HG02884 (cell line): ENCODE measurements around the gene GET4.
"Not testable (repeated sequence)": the region's sequence is repeated elsewhere in the genome, so short reads cannot be mapped to it uniquely, and the experiment has no call there.

Source experiments
- ATAC-seq: cut with Tn5 transposase; IDR thresholded peaks from one replicate; pipeline ENCODE4 v1.9.1; 2021; ENCODE audit warnings: mild to moderate bottlenecking, moderate library complexity; ENCODE audit not compliant: unreplicated experiment

GET4 gene

GRCh38 chr7:845091-845490, 31.3 kb upstream of the GET4 start:
- no peak for ATAC-seq

GRCh38 chr7:845731-846130, 30.6 kb upstream of the GET4 start:
- no peak for ATAC-seq

GRCh38 chr7:846958-847650, 29.2 kb upstream of the GET4 start:
- not testable (repeated sequence) for ATAC-seq

GRCh38 chr7:847728-848127, 28.6 kb upstream of the GET4 start:
- not testable (repeated sequence) for ATAC-seq

- no peak for ATAC-seq
Measured at GRCh38 chr7:849145-849544, 27.2 kb upstream of the GET4 start.

- ATAC-seq, result no peak
Measured at GRCh38 chr7:849781-850180, 26.6 kb upstream of the GET4 start.

GRCh38 chr7:851204-851603, 25.1 kb upstream of the GET4 start:
- ATAC-seq, result no peak

- no peak for ATAC-seq
Measured at GRCh38 chr7:853366-854117, 22.8 kb upstream of the GET4 start.

- ATAC-seq, result no peak
Measured at GRCh38 chr7:854118-854775, 22.1 kb upstream of the GET4 start.

GRCh38 chr7:855686-856369, 20.5 kb upstream of the GET4 start:
- ATAC-seq, result no peak

GRCh38 chr7:856444-857095, 19.8 kb upstream of the GET4 start:
- no peak for ATAC-seq

GRCh38 chr7:857661-858060, 18.7 kb upstream of the GET4 start:
- ATAC-seq, result no peak

GRCh38 chr7:859359-860030, 16.9 kb upstream of the GET4 start:
- no peak for ATAC-seq

- ATAC-seq, result no peak
Measured at GRCh38 chr7:860149-860548, 16.2 kb upstream of the GET4 start.

- ATAC-seq, result no peak
Measured at GRCh38 chr7:861222-861621, 15.1 kb upstream of the GET4 start.

- ATAC-seq, result no peak
Measured at GRCh38 chr7:862157-862556, 14.2 kb upstream of the GET4 start.

GRCh38 chr7:863106-863505, 13.2 kb upstream of the GET4 start:
- ATAC-seq, result no peak

GRCh38 chr7:865921-866320, 10.4 kb upstream of the GET4 start:
- no peak for ATAC-seq

GRCh38 chr7:867001-867405, 9.4 kb upstream of the GET4 start:
- ATAC-seq, result no peak

- ATAC-seq, result no peak
Measured at GRCh38 chr7:867406-868188, 8.8 kb upstream of the GET4 start.
